HG02610 (cell line): ENCODE data around the gene DCLK2.
A peak's percentile ranks its signal among the peaks of the same experiment; 100 is the strongest.

ENCODE experiments used
- ATAC-seq: cut with Tn5 transposase; IDR thresholded peaks from one replicate; pipeline ENCODE4 v1.9.1; 2021; ENCODE audit warnings: mild to moderate bottlenecking, moderate library complexity; ENCODE audit not compliant: unreplicated experiment

Gene DCLK2

GRCh38 chr4:150232029-150232428 is 153.8 kb downstream of the DCLK2 start:
- no peak for ATAC-seq

GRCh38 chr4:150234246-150234645 is 156.0 kb downstream of the DCLK2 start:
- no peak for ATAC-seq

GRCh38 chr4:150235317-150235716 is 157.1 kb downstream of the DCLK2 start:
- no peak for ATAC-seq

- no peak for ATAC-seq
Measured at GRCh38 chr4:150235808-150236271, 157.6 kb downstream of the DCLK2 start.

- ATAC-seq, result no peak
Measured at GRCh38 chr4:150236626-150237025, 158.4 kb downstream of the DCLK2 start.

GRCh38 chr4:150237110-150237872 is 159.0 kb downstream of the DCLK2 start:
- ATAC-seq, result no peak

- no peak for ATAC-seq
Measured at GRCh38 chr4:150238591-150238990, 160.3 kb downstream of the DCLK2 start.

- no peak for ATAC-seq
Measured at GRCh38 chr4:150240011-150240410, 161.8 kb downstream of the DCLK2 start.

GRCh38 chr4:150242820-150243458 is 164.7 kb downstream of the DCLK2 start:
- peak; percentile 38 for ATAC-seq

GRCh38 chr4:150243932-150244331 is 165.7 kb downstream of the DCLK2 start:
- ATAC-seq, result no peak

GRCh38 chr4:150244600-150244999 is 166.4 kb downstream of the DCLK2 start:
- ATAC-seq, result no peak

GRCh38 chr4:150247184-150247583 is 168.9 kb downstream of the DCLK2 start:
- no peak for ATAC-seq

- ATAC-seq, result no peak
Measured at GRCh38 chr4:150248181-150248580, 169.9 kb downstream of the DCLK2 start.

- ATAC-seq, result no peak
Measured at GRCh38 chr4:150250293-150250997, 172.2 kb downstream of the DCLK2 start.

- ATAC-seq, result no peak
Measured at GRCh38 chr4:150250998-150251651, 172.9 kb downstream of the DCLK2 start.

- ATAC-seq, result no peak
Measured at GRCh38 chr4:150251752-150252190, 173.5 kb downstream of the DCLK2 start.

GRCh38 chr4:150252306-150252705 is 174.1 kb downstream of the DCLK2 start:
- ATAC-seq, result no peak

- ATAC-seq, result no peak
Measured at GRCh38 chr4:150252741-150253140, 174.5 kb downstream of the DCLK2 start.

- ATAC-seq, result no peak
Measured at GRCh38 chr4:150253416-150253815, 175.2 kb downstream of the DCLK2 start.

- no peak for ATAC-seq
Measured at GRCh38 chr4:150253965-150254630, 175.9 kb downstream of the DCLK2 start.
